WTC11 (cell line): Measurements from ENCODE around the gene ZNF681. TPM values are rescaled to one million over a fixed set of nuclear protein-coding genes. Genes with fewer than 3 reads are reported as not detected.

Source experiments
- ATAC-seq: fragments of 200-7000 bp; cut with Tn5 transposase; 2 replicates; pipeline ENCODE4 v1.10.0; 2021; ENCODE audit warnings: mild to moderate bottlenecking, moderate library complexity
- CTCF ChIA-PET: fragments of 300-600 bp; sonication (Branson Sonifier 250); formaldehyde crosslinking; loops from one replicate; lab custom pipeline; 2021; ENCODE audit warnings: antibody characterized with exemption; lab: Charles Lee
- POLR2A ChIA-PET: fragments of 350-600 bp; sonication (Branson Sonifier 250); formaldehyde crosslinking; loops from one replicate; lab custom pipeline; 2021; ENCODE audit warnings: antibody characterized with exemption; lab: Charles Lee
- DNase-seq: peaks from one replicate; pipeline ENCODE4 v3.0.0; 2021; ENCODE audit warnings: low spot score
- H3K27ac Mint-ChIP-seq: 2 replicates; pipeline ENCODE4 v1.8.0; 2021; ENCODE audit warnings: mixed read lengths
- H3K27me3 Mint-ChIP-seq: 2 replicates; pipeline ENCODE4 v1.8.0; 2021; ENCODE audit warnings: low read depth, mild to moderate bottlenecking, moderate library complexity, mixed read lengths
- H3K36me3 Mint-ChIP-seq: 2 replicates; pipeline ENCODE4 v1.8.0; 2021; ENCODE audit warnings: mixed read lengths
- H3K4me1 Mint-ChIP-seq: 2 replicates; pipeline ENCODE4 v1.8.0; 2022; ENCODE audit warnings: mixed read lengths
- H3K4me3 Mint-ChIP-seq: 2 replicates; pipeline ENCODE4 v1.8.0; 2021; ENCODE audit warnings: mild to moderate bottlenecking, moderate library complexity, mixed read lengths
- H3K9me3 Mint-ChIP-seq: 2 replicates; pipeline ENCODE4 v1.8.0; 2021; ENCODE audit warnings: mixed read lengths
- CREB1 ChIP-seq: sonication (generic); formaldehyde crosslinking; IDR thresholded peaks from 2 replicates; pipeline ENCODE4 v1.8.0; 2023; ENCODE audit warnings: mild to moderate bottlenecking, missing genetic modification reagents
- ETV6 ChIP-seq: sonication (generic); formaldehyde crosslinking; IDR thresholded peaks from 2 replicates; pipeline ENCODE4 v1.8.1; 2022; ENCODE audit warnings: mild to moderate bottlenecking, missing genetic modification reagents
- GABPB1 ChIP-seq: sonication (generic); formaldehyde crosslinking; IDR thresholded peaks from 2 replicates; pipeline ENCODE4 v1.8.1; 2023; ENCODE audit warnings: mild to moderate bottlenecking, missing genetic modification reagents
- PRRX2 ChIP-seq: fragments of 250-450 bp; sonication (Bioruptor Pico); IDR thresholded peaks from 2 replicates; pipeline ENCODE4 v1.8.0; 2021; ENCODE audit warnings: mild to moderate bottlenecking
- SMAD4 ChIP-seq: sonication (generic); formaldehyde crosslinking; IDR thresholded peaks from 2 replicates; pipeline ENCODE4 v1.8.0; 2022; ENCODE audit warnings: mild to moderate bottlenecking, missing genetic modification reagents
- ZBTB21 ChIP-seq: sonication (generic); formaldehyde crosslinking; IDR thresholded peaks from 2 replicates; pipeline ENCODE4 v1.8.1; 2023; ENCODE audit warnings: mild to moderate bottlenecking, missing genetic modification reagents, borderline replicate concordance
- ZNF121 ChIP-seq: sonication (generic); formaldehyde crosslinking; IDR thresholded peaks from 2 replicates; pipeline ENCODE4 v1.8.0; 2023; ENCODE audit warnings: missing genetic modification reagents
- ZNF219 ChIP-seq: sonication (generic); formaldehyde crosslinking; IDR thresholded peaks from 2 replicates; pipeline ENCODE4 v1.8.0; 2023; ENCODE audit warnings: missing genetic modification reagents, mild to moderate bottlenecking, borderline replicate concordance
- ZNF232 ChIP-seq: sonication (generic); formaldehyde crosslinking; IDR thresholded peaks from 2 replicates; pipeline ENCODE4 v1.8.0; 2022; ENCODE audit warnings: mild to moderate bottlenecking, missing genetic modification reagents
- ZNF396 ChIP-seq: fragments of 250-450 bp; sonication (Bioruptor Pico); IDR thresholded peaks from 2 replicates; pipeline ENCODE4 v1.8.0; 2021; ENCODE audit warnings: mild to moderate bottlenecking, moderate library complexity, borderline replicate concordance
- ZNF416 ChIP-seq: fragments of 250-450 bp; sonication (Bioruptor Pico); IDR thresholded peaks from 2 replicates; pipeline ENCODE4 v1.9.0; 2021; ENCODE audit warnings: mild to moderate bottlenecking, inconsistent platforms
- total RNA-seq: library from RNA; stranded (reverse); gene quantifications from 3 replicates; pipeline ENCODE4 v1.2.3, GENCODE V29; 2021
- TF ChIP-seq, protein P1 (sequence below): sonication (generic); formaldehyde crosslinking; IDR thresholded peaks from 2 replicates; pipeline ENCODE4 v1.8.1; 2022; ENCODE audit warnings: low read depth, missing genetic modification reagents, borderline replicate concordance
- TF ChIP-seq, protein P2 (sequence below): fragments of 250-450 bp; sonication (Bioruptor Pico); IDR thresholded peaks from 2 replicates; pipeline ENCODE4 v1.9.0; 2021; ENCODE audit warnings: mild to moderate bottlenecking
- TF ChIP-seq, protein P3 (sequence below): sonication (generic); formaldehyde crosslinking; IDR thresholded peaks from 2 replicates; pipeline ENCODE4 v1.8.0; 2023; ENCODE audit warnings: mild to moderate bottlenecking, missing genetic modification reagents
- TF ChIP-seq, protein P4 (sequence below): sonication (generic); formaldehyde crosslinking; IDR thresholded peaks from 2 replicates; pipeline ENCODE4 v1.8.0; 2023; ENCODE audit warnings: missing genetic modification reagents
- TF ChIP-seq, protein P5 (sequence below): sonication (generic); formaldehyde crosslinking; IDR thresholded peaks from 2 replicates; pipeline ENCODE4 v1.8.0; 2022; ENCODE audit warnings: mild to moderate bottlenecking, missing genetic modification reagents
- TF ChIP-seq, protein P6 (sequence below): sonication (generic); formaldehyde crosslinking; IDR thresholded peaks from 2 replicates; pipeline ENCODE4 v1.8.0; 2022; ENCODE audit warnings: mild to moderate bottlenecking, missing genetic modification reagents
- TF ChIP-seq, protein P7 (sequence below): fragments of 250-450 bp; sonication (Bioruptor Pico); IDR thresholded peaks from 2 replicates; pipeline ENCODE4 v2.1.2; 2022; ENCODE audit warnings: mild to moderate bottlenecking, moderate library complexity

The ZNF681 gene
- total RNA-seq, 1 experiment from 2014 or later, result 16.9 TPM

DNA sequence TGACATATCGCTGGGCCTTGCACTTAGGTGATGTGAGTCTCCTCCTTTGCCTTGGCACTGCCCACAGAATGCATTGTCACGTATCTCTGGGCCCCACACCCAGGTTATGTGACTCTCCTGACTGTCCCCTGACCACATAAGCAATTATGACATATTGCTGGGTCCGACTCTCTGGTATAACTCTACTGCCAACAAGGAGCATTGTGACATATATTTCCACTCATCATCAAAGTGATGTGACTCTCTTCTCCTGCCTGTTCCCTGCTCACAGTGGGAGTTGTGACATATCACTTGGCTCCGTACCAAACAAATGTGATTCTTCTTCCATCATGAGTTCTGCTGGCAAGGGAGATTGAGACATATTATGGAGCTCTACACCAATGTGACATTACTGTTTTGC lies 15.4 kb upstream of the ZNF681 start:
- TF ChIP-seq, protein P1, sequence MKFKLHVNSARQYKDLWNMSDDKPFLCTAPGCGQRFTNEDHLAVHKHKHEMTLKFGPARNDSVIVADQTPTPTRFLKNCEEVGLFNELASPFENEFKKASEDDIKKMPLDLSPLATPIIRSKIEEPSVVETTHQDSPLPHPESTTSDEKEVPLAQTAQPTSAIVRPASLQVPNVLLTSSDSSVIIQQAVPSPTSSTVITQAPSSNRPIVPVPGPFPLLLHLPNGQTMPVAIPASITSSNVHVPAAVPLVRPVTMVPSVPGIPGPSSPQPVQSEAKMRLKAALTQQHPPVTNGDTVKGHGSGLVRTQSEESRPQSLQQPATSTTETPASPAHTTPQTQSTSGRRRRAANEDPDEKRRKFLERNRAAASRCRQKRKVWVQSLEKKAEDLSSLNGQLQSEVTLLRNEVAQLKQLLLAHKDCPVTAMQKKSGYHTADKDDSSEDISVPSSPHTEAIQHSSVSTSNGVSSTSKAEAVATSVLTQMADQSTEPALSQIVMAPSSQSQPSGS (CRISPR knock-in tag), result no peak
- TF ChIP-seq, protein P2, sequence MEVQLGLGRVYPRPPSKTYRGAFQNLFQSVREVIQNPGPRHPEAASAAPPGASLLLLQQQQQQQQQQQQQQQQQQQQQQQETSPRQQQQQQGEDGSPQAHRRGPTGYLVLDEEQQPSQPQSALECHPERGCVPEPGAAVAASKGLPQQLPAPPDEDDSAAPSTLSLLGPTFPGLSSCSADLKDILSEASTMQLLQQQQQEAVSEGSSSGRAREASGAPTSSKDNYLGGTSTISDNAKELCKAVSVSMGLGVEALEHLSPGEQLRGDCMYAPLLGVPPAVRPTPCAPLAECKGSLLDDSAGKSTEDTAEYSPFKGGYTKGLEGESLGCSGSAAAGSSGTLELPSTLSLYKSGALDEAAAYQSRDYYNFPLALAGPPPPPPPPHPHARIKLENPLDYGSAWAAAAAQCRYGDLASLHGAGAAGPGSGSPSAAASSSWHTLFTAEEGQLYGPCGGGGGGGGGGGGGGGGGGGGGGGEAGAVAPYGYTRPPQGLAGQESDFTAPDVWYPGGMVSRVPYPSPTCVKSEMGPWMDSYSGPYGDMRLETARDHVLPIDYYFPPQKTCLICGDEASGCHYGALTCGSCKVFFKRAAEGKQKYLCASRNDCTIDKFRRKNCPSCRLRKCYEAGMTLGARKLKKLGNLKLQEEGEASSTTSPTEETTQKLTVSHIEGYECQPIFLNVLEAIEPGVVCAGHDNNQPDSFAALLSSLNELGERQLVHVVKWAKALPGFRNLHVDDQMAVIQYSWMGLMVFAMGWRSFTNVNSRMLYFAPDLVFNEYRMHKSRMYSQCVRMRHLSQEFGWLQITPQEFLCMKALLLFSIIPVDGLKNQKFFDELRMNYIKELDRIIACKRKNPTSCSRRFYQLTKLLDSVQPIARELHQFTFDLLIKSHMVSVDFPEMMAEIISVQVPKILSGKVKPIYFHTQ (CRISPR knock-in tag), result no peak
- TF ChIP-seq, protein P3, sequence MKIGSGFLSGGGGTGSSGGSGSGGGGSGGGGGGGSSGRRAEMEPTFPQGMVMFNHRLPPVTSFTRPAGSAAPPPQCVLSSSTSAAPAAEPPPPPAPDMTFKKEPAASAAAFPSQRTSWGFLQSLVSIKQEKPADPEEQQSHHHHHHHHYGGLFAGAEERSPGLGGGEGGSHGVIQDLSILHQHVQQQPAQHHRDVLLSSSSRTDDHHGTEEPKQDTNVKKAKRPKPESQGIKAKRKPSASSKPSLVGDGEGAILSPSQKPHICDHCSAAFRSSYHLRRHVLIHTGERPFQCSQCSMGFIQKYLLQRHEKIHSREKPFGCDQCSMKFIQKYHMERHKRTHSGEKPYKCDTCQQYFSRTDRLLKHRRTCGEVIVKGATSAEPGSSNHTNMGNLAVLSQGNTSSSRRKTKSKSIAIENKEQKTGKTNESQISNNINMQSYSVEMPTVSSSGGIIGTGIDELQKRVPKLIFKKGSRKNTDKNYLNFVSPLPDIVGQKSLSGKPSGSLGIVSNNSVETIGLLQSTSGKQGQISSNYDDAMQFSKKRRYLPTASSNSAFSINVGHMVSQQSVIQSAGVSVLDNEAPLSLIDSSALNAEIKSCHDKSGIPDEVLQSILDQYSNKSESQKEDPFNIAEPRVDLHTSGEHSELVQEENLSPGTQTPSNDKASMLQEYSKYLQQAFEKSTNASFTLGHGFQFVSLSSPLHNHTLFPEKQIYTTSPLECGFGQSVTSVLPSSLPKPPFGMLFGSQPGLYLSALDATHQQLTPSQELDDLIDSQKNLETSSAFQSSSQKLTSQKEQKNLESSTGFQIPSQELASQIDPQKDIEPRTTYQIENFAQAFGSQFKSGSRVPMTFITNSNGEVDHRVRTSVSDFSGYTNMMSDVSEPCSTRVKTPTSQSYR (CRISPR knock-in tag), result no peak
- TF ChIP-seq, protein P4, sequence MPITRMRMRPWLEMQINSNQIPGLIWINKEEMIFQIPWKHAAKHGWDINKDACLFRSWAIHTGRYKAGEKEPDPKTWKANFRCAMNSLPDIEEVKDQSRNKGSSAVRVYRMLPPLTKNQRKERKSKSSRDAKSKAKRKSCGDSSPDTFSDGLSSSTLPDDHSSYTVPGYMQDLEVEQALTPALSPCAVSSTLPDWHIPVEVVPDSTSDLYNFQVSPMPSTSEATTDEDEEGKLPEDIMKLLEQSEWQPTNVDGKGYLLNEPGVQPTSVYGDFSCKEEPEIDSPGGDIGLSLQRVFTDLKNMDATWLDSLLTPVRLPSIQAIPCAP (CRISPR knock-in tag), result no peak
- TF ChIP-seq ZNF121 (CRISPR knock-in tag), result no peak
- no peak for TF ChIP-seq ZNF416 (CRISPR knock-in tag)
- no peak for TF ChIP-seq GABPB1
- no peak for TF ChIP-seq ZNF219
- TF ChIP-seq, protein P5, sequence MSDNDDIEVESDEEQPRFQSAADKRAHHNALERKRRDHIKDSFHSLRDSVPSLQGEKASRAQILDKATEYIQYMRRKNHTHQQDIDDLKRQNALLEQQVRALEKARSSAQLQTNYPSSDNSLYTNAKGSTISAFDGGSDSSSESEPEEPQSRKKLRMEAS (CRISPR knock-in tag), result no peak
- TF ChIP-seq ZNF396, result no peak
- TF ChIP-seq, protein P6, sequence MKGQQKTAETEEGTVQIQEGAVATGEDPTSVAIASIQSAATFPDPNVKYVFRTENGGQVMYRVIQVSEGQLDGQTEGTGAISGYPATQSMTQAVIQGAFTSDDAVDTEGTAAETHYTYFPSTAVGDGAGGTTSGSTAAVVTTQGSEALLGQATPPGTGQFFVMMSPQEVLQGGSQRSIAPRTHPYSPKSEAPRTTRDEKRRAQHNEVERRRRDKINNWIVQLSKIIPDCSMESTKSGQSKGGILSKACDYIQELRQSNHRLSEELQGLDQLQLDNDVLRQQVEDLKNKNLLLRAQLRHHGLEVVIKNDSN (CRISPR knock-in tag), result no peak
- TF ChIP-seq, protein P7, sequence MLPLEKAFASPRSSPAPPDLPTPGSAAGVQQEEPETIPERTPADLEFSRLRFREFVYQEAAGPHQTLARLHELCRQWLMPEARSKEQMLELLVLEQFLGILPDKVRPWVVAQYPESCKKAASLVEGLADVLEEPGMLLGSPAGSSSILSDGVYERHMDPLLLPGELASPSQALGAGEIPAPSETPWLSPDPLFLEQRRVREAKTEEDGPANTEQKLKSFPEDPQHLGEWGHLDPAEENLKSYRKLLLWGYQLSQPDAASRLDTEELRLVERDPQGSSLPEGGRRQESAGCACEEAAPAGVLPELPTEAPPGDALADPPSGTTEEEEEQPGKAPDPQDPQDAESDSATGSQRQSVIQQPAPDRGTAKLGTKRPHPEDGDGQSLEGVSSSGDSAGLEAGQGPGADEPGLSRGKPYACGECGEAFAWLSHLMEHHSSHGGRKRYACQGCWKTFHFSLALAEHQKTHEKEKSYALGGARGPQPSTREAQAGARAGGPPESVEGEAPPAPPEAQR, result no peak
- TF ChIP-seq CREB1 (CRISPR knock-in tag), result no peak
- no peak for TF ChIP-seq SMAD4 (CRISPR knock-in tag)
- TF ChIP-seq ZBTB21, result no peak
- no peak overlapping the region for H3K4me3 Mint-ChIP-seq
- DNase-seq, result no peak
- H3K27me3 Mint-ChIP-seq, result no peaks in the 10 kb centered on the region
- H3K4me1 Mint-ChIP-seq, result peaks cover 6% of the 10 kb centered on the region; the same call in 1 of the 2 replicates
- ChIA-PET POLR2A (no interaction called here), CTCF (no interaction called here)
- ATAC-seq, result no peak
- H3K27ac Mint-ChIP-seq, result no peak overlapping the region; the same call in 1 of the 2 replicates
- no peaks in the 10 kb centered on the region for H3K9me3 Mint-ChIP-seq
- H3K36me3 Mint-ChIP-seq, result peaks cover 81% of the 10 kb centered on the region

DNA sequence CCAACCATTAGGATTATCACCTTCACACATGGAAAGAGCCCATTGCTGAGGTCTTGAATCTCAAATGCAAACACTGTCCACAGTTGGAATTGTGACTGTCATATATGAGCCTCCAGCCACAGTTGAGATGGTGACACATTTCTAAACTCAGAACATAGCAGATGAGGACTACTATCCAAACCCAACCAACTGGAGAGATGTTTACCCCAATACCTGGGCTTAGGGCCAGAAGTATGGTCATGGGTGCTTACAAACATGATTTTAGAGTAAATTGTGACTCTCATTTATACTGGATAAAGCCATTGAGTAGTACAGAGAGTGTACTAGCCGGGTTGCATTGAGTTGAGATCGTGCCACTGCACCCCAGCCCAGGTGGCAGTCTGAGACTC lies 14.0 kb upstream of the ZNF681 start:
- H3K36me3 Mint-ChIP-seq, result peaks cover 73% of the 10 kb centered on the region

More for the DNA sequence above, 14.0 kb upstream of the ZNF681 start:
- ChIA-PET CTCF (no interaction called here), POLR2A (no interaction called here)
- Mint-ChIP-seq H3K4me1 (peaks cover 11% of the 10 kb centered on the region), H3K4me3 (no peak overlapping the region), H3K27ac (no peak overlapping the region), H3K27me3 (no peaks in the 10 kb centered on the region), H3K9me3 (no peaks in the 10 kb centered on the region)
- ATAC-seq (no peak), DNase-seq (no peak)
- TF ChIP-seq ZNF232 (CRISPR knock-in tag) (no peak), PRRX2 (no peak), ETV6 (CRISPR knock-in tag) (no peak)
